ENCODE data around the gene AOAH.
A peak's percentile ranks its signal among the peaks of the same experiment; 100 is the strongest.

AOAH gene

DNA sequence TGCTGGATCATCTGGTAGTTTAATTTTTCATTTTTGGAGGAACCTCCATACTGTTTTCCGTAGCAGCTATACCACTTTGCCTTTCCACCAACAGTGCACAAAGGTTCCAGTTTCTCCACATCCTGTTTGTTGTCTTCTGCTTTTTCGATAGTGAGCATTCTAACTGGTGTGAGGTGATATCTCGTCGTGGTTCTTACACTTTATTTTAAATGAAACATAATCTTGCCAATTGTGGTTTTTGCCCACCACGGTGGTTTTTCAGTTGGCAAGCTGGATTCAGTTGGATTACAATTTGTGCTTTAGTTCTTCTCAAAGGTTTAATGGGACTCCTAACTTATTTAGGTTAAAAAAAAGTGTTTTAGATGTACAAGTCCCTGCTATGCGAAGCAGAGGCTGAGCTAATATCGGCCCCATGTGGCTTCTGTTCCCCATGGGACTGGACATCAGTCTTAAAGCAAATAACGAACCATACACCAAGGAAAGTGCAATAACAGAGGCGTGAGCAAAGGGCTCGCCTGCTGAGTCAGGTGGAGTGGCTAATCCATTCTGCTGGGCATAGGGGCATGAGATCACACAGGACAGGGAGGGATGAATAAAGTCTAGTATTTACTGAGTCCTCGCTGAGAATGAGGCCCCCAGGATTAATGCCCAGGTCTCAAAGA is 153.6 kb downstream of the AOAH start:
- TF ChIP-seq, protein P1, sequence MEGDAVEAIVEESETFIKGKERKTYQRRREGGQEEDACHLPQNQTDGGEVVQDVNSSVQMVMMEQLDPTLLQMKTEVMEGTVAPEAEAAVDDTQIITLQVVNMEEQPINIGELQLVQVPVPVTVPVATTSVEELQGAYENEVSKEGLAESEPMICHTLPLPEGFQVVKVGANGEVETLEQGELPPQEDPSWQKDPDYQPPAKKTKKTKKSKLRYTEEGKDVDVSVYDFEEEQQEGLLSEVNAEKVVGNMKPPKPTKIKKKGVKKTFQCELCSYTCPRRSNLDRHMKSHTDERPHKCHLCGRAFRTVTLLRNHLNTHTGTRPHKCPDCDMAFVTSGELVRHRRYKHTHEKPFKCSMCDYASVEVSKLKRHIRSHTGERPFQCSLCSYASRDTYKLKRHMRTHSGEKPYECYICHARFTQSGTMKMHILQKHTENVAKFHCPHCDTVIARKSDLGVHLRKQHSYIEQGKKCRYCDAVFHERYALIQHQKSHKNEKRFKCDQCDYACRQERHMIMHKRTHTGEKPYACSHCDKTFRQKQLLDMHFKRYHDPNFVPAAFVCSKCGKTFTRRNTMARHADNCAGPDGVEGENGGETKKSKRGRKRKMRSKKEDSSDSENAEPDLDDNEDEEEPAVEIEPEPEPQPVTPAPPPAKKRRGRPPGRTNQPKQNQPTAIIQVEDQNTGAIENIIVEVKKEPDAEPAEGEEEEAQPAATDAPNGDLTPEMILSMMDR (IDR thresholded peaks at IDR 0.05; ENCODE audit: insufficient read depth, low read length) = no peak
- peak; percentile 86 for TF ChIP-seq SPI1 (IDR thresholded peaks at IDR 0.05; ENCODE audit: borderline replicate concordance, low read depth)
- TF ChIP-seq GABPA (IDR thresholded peaks at IDR 0.05; ENCODE audit: low read depth) = 0 out of 2 replicates have a peak, but pooled peaks have one; percentile 16
- no peak overlapping the region for H3K4me3 ChIP-seq (replicated peaks; ENCODE audit: insufficient read depth, low read length)
- DNase-seq (ENCODE audit: low read depth in 1 of 2, low spot score in 1 of 2) = peak in 1 of 2 experiments; percentile 53

DNA sequence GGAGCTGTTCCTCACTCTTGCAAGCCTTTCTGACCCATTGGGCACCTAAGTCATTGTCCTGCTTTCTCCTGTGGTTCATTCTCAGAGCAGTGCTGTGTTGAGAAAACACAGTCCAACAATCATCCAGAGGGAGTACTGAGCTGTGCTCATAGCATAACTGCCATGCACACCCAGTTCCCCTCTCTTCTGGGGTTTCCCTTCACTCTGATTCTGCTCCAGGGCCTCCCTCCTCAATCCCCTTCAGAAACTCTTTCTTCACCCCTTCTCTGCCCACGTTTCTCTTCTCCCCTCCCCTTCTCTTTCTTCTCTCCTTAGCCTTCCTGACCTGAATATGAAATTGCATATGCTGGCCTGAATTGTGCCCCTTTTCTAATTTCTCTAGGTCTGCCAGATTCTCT is 155.8 kb downstream of the AOAH start:
- peak in 1 of 2 experiments; percentile 12 for DNase-seq (ENCODE audit: low read depth in 1 of 2, low spot score in 1 of 2)
- Histone ChIP-seq H3K27me3 (ENCODE audit: insufficient read depth, poor library complexity, severe bottlenecking) (no peaks in the 10 kb centered on the region), H3K27ac (replicated peaks) (0 out of 2 replicates have a peak overlapping the region, but pooled peaks have one; percentile 1), H3K4me3 (replicated peaks; ENCODE audit: insufficient read depth, low read length) (no peak overlapping the region)
- TF ChIP-seq POLR2AphosphoS5 (IDR thresholded peaks at IDR 0.05; ENCODE audit: low read depth) (no peak), GABPA (IDR thresholded peaks at IDR 0.05; ENCODE audit: low read depth) (no peak)
- TF ChIP-seq, protein P2, sequence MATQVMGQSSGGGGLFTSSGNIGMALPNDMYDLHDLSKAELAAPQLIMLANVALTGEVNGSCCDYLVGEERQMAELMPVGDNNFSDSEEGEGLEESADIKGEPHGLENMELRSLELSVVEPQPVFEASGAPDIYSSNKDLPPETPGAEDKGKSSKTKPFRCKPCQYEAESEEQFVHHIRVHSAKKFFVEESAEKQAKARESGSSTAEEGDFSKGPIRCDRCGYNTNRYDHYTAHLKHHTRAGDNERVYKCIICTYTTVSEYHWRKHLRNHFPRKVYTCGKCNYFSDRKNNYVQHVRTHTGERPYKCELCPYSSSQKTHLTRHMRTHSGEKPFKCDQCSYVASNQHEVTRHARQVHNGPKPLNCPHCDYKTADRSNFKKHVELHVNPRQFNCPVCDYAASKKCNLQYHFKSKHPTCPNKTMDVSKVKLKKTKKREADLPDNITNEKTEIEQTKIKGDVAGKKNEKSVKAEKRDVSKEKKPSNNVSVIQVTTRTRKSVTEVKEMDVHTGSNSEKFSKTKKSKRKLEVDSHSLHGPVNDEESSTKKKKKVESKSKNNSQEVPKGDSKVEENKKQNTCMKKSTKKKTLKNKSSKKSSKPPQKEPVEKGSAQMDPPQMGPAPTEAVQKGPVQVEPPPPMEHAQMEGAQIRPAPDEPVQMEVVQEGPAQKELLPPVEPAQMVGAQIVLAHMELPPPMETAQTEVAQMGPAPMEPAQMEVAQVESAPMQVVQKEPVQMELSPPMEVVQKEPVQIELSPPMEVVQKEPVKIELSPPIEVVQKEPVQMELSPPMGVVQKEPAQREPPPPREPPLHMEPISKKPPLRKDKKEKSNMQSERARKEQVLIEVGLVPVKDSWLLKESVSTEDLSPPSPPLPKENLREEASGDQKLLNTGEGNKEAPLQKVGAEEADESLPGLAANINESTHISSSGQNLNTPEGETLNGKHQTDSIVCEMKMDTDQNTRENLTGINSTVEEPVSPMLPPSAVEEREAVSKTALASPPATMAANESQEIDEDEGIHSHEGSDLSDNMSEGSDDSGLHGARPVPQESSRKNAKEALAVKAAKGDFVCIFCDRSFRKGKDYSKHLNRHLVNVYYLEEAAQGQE (IDR thresholded peaks at IDR 0.05; ENCODE audit: insufficient replicate concordance, low read depth) = no peak
- TF ChIP-seq, protein P1 (IDR thresholded peaks at IDR 0.05; ENCODE audit: insufficient read depth, low read length) = no peak

More for the DNA sequence above, 153.6 kb downstream of the AOAH start:
- peak overlapping the region; percentile 61 for H3K27ac ChIP-seq (replicated peaks)
- H3K27me3 ChIP-seq (ENCODE audit: insufficient read depth, poor library complexity, severe bottlenecking) = no peaks in the 10 kb centered on the region

DNA sequence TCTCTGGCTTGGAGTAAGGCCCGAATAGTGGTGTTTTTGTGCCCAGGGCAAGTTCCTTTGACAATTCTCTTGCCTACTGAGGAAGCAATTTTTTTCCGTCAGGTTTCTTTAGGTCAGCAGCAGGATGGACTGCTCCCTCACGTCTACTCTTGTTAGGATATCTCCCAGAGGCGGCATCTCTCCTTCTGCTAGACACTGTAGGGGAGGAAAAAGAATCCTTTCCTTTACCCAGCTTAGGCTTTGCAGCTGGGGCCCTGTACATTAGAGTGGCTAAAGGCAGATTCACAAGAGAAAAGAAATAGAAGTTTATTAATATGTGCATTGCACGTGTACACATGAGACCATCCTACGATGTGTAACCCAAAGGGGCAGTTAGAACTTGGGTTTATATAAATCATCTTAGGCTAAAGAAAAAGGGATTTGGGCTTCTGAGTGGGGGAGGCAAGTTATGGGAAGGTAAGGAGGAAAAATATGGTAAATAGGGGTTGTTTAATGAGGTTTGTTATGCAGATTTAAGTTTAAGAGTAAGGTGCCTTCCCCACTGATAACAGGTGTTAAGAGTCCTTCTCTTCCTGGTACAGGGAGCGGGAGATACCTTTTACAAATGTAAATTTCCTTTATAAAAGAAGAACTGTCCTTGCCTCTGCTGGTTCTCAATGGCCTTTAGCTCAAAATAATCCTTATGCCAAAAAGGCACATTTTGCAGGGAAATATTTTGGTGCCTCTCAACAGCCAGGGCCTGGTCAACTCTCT is 156.4 kb downstream of the AOAH start:
- Histone ChIP-seq H3K4me3 (replicated peaks; ENCODE audit: insufficient read depth, low read length) (no peak overlapping the region), H3K27ac (replicated peaks) (0 out of 2 replicates have a peak overlapping the region, but pooled peaks have one; percentile 1), H3K27me3 (ENCODE audit: insufficient read depth, poor library complexity, severe bottlenecking) (no peaks in the 10 kb centered on the region)
- TF ChIP-seq POLR2AphosphoS5 (IDR thresholded peaks at IDR 0.05; ENCODE audit: low read depth) (no peak), GABPA (IDR thresholded peaks at IDR 0.05; ENCODE audit: low read depth) (no peak), SPI1 (IDR thresholded peaks at IDR 0.05; ENCODE audit: borderline replicate concordance, low read depth) (no peak)
- TF ChIP-seq, protein P1 (IDR thresholded peaks at IDR 0.05; ENCODE audit: insufficient read depth, low read length) = no peak
- TF ChIP-seq, protein P2 (IDR thresholded peaks at IDR 0.05; ENCODE audit: insufficient replicate concordance, low read depth) = no peak
- no peak for DNase-seq (ENCODE audit: low read depth in 1 of 2, low spot score in 1 of 2)
